IMR-90 (cell line): ENCODE measurements around the gene GALNT7.

Experiments used
- MXI1 ChIP-seq: IDR thresholded peaks from 2 replicates; pipeline ENCODE4 v1.6.1; 2012; ENCODE audit warnings: low read depth, mild to moderate bottlenecking, low read length, moderate library complexity, borderline replicate concordance
- POLR2A ChIP-seq: IDR thresholded peaks from 2 replicates; pipeline ENCODE4 v1.6.1; 2012; ENCODE audit warnings: mild to moderate bottlenecking, low read depth, low read length
- TF ChIP-seq, protein P1 (sequence below): conservative IDR thresholded peaks from 2 replicates; pipeline ENCODE4 v1.5.1; 2012; ENCODE audit warnings: mild to moderate bottlenecking, low read depth, low read length, improper control_type of control experiment

DNA sequence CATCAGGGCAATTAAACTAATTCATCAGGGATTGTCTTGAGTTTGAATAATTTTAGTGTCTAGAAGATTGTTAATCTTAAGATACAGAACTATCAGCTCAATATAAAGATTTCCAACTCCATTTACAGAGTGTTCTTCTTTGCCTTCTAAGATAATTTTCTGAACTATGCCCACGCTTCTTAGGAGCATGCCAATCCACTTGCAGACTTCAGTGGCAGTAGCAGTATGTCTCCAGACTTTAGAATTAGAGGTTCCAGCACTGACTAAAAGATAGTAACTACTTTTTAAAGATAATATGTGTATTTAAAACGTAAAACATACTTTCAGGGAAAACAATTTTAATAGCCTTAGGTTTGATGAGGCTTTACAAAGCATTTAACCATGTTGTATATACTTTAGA is 34.2 kb upstream of the GALNT7 start:
- TF ChIP-seq POLR2A (no peak), MXI1 (no peak)
- TF ChIP-seq, protein P1, sequence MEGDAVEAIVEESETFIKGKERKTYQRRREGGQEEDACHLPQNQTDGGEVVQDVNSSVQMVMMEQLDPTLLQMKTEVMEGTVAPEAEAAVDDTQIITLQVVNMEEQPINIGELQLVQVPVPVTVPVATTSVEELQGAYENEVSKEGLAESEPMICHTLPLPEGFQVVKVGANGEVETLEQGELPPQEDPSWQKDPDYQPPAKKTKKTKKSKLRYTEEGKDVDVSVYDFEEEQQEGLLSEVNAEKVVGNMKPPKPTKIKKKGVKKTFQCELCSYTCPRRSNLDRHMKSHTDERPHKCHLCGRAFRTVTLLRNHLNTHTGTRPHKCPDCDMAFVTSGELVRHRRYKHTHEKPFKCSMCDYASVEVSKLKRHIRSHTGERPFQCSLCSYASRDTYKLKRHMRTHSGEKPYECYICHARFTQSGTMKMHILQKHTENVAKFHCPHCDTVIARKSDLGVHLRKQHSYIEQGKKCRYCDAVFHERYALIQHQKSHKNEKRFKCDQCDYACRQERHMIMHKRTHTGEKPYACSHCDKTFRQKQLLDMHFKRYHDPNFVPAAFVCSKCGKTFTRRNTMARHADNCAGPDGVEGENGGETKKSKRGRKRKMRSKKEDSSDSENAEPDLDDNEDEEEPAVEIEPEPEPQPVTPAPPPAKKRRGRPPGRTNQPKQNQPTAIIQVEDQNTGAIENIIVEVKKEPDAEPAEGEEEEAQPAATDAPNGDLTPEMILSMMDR: no peak
